ENCODE data around the gene DIDO1.
A peak's percentile ranks its signal among the peaks of the same experiment; 100 is the strongest.

The DIDO1 gene

DNA sequence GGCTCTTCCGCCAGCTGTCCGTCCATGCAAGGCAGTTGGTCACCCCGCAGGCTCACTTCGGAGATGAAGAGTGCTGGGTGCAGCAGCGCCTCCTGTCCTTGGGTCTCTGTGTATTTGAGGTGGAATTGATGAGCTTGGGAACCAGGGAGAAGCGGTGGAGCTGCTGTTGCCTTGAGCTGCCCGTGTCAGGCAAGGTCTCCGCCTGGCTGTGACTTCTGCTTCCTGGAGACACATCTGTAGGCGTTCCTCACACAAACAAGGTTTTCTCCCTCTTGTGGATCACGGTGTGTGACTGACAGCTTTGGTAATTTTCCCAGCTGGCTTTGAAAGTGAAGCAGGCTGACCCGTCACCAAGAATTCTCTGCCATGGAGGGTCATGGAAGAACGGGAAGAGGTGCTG is 23.7 kb upstream of the DIDO1 start:
- no peak for DNase-seq

GRCh38 chr20:62949153-62949821 is 23.0 kb upstream of the DIDO1 start:
- no peak for DNase-seq

DNA sequence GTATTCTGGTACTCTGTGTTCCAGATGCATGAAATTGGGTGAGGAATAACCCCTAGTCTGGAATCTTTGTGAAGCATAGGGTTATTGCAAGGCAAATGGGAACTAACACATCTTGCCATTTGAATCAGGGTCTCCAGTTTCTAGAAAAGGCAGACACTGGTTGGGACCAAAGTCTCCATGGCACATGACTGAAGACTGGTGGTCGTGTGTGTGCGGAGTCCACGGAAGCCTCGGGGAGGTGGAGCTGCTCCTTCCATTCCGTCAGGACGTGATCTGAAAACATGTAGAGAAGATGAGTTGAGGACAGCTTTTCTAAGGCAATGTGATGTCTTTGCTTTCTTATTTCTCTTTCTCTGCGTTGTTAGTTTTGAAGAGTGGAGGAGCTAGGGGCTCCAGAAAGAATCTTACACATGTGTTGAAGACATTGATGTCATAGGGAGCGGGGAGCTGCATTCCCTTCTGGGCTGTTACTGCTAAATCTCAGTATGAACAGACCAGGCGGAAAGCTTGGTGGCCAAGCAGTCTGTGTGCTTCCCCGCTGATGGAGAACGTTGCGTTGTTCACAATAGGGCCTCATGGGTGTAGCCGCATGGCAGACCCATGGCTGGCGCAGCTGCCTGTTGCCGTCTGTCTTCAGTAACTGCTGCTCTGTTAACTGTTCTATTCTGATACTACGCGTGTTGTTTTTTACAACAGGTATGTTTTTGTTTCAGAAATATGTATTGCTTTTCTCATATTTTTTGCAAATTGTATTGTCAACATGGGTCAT is 21.4 kb upstream of the DIDO1 start:
- DNase-seq = no peak

DNA sequence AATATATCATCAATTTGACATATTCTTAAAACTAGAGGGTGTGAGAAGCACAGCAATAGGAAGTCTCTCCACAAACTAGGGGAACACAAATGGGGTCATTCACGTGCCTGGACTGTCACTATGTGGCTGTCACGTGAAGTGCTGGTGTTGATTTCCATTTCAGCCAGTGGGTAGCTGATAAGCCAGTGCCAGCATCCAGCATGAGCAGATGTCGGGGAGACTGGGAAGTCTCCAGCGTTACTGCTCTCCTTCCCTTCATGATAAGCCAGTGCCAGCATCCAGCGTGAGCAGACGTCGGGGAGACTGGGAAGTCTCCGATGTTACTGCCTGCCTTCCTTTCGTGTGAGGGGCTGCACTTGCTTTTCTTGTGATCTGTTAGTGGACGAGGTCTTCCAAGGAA is 20.6 kb upstream of the DIDO1 start:
- DNase-seq = no peak

DNA sequence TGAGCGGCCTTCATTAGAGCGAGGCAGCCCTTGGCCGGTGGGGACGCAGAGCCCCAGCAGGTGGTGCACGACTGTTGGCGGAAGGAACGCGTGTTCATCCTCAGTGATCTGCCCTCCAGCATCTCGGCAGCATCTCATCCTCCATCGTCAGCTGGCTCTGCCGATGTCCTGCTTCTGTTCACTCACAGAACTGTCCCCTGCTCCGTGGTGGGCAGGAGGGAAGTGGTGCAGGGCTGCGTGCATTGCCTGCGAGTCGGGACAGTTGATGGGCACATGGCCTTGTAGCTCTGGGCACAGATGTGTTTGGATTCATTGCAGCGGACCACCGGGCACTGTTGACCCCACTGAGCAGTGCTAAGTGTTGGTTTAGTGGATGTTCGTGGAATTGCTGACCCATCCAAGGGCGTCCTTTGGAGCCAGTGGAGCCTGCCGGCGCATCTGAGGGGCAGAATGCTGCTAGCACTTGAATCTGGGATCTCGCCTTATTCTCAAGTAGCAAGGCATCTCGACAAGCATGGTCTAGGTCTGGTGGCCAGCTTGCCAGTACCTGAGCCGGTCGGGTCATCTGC is 19.6 kb upstream of the DIDO1 start:
- DNase-seq = no peak

DNA sequence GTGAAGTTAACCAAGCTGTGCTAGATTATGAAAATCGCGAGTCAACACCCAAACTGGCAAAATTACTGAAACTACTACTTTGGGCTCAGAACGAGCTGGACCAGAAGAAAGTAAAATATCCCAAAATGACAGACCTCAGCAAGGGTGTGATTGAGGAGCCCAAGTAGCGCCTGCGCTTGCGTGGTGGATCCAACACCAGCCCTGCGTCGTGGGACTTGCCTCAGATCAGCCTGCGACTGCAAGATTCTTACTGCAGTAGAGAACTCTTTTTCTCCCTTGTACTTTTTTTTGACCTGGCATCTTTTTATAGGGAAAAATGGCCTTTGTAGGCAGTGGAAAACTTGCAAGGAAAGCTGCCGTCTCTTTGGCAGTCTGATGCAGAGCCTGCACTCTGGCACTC is 18.4 kb upstream of the DIDO1 start:
- DNase-seq = no peak

- DNase-seq = no peak
Measured at GRCh38 chr20:62944184-62944583, 17.9 kb upstream of the DIDO1 start.

- no peak for DNase-seq
Measured at GRCh38 chr20:62943396-62943795, 17.1 kb upstream of the DIDO1 start.

DNA sequence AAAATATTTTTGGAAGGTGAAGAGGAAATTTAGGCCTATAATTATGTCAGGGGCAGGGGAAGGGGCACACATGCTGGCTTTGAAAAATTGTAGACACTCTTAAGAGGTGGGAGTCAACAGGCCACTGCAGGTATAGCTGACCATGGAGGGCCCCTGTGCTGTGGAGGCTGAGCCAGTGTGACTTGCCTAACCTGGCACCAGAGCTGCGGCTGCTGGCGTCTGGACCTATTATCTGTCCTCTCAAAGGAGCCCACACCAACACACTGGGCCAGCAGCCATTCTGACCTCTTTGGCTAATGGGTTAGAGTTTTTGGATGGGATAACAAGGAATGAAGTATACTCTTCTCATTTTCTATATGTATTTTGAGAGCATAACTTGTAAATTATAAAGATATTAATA is 16.2 kb upstream of the DIDO1 start:
- no peak for DNase-seq

DNA sequence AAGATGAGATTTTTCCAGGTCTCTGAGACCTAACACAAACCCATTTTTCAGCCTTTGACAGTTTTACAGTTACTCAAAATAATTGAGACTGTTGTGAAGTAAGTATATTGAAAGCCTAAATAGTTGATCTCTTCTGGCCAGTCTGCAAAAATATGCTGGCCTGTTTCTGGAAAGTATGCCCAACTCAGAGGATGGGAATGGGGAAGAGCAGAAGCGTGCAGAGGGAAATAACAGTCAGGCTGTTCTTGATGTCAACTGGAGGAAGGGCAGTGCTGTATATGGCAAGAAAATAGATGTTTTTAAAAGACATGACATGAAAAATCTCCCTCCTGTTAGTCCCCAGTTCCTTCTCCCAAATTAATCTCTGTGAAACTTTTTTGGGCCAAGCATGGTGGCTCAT is 15.5 kb upstream of the DIDO1 start:
- DNase-seq = no peak

- DNase-seq = no peak
Measured at GRCh38 chr20:62940875-62941274, 14.6 kb upstream of the DIDO1 start.

DNA sequence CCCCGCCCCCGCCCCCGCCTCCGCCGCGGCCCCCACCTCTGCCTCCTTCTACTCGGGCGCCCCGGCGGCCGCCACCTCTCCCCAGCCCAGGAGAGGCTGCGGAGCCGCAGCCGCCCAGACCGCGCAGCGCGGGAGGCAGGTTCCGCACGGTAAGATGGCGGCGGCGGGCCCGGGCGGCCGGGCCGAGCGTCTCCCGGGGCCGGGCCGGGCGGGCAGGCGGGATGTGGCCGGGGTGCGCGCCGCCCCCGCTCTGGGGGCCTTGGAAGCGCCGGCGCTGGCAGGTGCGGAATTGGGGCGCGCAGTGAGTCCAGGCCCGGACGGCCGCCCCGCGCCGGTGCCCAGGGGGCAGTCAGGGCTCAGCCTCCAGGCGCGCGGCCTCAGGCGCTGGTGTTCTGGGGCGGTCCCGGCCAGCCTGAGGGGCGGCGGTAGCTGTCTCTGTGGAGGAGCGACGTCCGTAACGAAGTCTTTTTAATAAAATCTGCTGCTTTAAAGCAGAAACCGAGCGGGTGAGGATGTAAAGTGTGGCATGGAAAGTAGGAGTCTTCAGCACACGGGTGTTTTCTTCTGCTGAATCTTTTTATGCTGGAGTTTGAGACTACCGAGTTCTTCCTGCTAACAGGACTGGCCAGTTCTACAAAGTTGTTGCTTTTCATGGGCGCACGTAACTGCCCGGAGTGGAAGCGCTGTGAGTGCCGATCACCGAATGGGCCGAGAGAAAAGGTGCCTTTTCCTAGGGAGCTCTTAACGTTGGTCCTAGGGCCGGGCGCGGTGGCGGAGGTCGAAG is 12.0 kb upstream of the DIDO1 start, which contains the start of gene GID8:
TSS of gene GID8 (plus strand) at position 43 of the 784 bp plus-strand sequence. CDS start 3,356 bp downstream, outside the sequence.
- DNase-seq = peak; percentile 52

DNA sequence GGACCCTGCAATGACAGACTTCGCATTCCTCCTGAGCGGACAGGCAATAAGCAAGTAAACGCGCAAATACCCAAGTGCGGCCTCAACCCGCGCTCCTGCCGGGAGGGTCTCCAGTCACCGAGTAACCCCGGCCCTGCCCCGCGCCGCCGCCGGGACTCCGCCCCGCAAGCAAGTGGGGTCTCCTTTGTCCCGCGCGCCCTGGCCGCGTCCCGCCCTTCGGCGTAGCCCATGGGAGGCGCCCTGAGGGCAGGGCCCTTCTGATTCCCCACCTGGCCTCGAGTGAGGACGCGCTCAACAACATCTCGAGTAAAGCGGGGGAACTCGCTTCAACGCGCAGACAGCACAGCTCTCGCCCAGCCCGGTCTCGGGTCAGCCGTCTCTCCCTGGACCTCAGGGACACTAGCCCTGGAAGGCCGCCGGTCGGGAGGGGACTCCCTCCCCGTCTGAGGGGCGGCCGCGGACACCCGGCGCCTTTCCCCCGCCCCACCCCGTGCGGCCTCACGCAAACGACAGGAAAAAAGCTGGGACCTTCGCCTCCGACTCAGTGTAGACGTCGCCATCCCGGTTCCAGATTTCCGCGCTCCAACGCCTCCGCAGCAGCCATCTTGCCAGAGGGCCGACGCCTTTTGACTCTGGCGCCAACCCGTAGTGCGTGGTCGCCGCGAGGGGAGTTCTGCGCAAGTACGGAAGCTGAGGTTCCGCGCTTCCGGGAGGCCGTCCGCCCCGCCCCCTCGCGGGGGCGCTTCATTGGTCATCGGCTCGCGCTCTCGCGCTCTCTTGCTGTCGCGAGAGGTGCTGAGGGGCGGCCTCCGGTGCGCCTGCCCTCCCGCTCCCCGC is 11.2 kb upstream of the DIDO1 start:
- peak; percentile 98 for DNase-seq

GRCh38 chr20:62935968-62936585 is 9.8 kb upstream of the DIDO1 start:
- DNase-seq = no peak

- DNase-seq = no peak
Measured at GRCh38 chr20:62935204-62935967, 9.1 kb upstream of the DIDO1 start.

GRCh38 chr20:62933966-62934365 is 7.7 kb upstream of the DIDO1 start:
- DNase-seq = no peak

DNA sequence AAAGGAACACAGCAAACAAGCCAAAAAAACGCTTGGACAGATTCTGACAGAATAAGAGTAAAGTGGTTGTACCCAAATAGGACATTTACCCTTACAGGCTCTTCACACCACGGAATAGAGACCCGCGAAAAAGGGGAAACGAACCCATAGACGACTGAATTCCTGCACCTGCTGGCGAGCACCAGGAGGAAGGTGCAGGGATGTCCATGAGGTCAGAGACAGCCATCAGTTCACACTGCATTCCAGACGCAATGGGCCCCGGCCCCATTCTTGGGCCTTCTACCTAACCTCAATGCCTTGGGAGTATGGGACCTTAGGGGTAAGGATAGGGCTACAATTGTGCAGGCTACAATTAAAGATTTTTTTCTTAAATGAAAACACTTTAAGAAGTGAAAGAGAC is 5.2 kb upstream of the DIDO1 start:
- no peak for DNase-seq

DNA sequence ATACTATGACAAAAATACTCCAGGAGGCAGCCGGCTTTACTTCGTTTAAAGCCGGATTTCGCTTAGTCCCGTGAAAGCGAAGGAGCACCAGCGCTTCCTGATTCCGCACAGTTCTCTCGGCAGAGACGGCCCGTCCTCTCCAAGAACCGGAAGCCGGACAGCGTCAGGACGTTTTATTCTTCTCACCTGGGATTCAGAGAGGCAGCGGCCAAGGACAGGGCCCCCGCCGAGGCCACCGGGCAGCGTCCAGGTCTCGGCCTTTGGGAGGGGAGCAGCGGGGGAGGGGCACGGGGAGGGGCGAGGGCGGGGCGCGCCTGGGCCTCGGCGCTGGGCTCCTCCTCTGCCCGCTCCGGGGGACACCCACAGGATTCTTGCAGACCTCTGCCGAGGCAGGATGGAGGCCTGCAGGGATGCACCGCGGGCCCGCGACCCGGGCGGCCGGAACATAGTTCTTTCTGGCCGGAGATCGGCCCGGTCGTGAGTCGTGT is 2.8 kb upstream of the DIDO1 start:
- DNase-seq = peak; percentile 59

GRCh38 chr20:62928246-62928939 is 2.1 kb upstream of the DIDO1 start:
- DNase-seq = no peak

GRCh38 chr20:62927128-62927705 is 912 bp upstream of the DIDO1 start:
- DNase-seq = no peak

All from activated CD8-positive, alpha-beta memory T cell treated with anti-CD3 and anti-CD28 coated beads, Interleukin-2, amount 50 U/mL, for 4 hours (primary cell).